HCT116 (cell line): Measurements from ENCODE around the gene PDE7B.

Experiments
- CTCF ChIP-seq, 3 experiments: fragments of 200-600 bp in 1 of 3; sonication (generic) in 1 of 3; IDR thresholded peaks in 2 of 3; conservative IDR thresholded peaks in 1 of 3; 2 replicates each; pipeline ENCODE4 v1.5.1; 2012 to 2017; ENCODE audit warnings: low read depth in 2 of 3, low read length in 2 of 3, antibody characterized with exemption in 1 of 3, borderline replicate concordance in 1 of 3, control low read depth in 1 of 3, mild to moderate bottlenecking in 1 of 3, mixed read lengths in 1 of 3, mixed run types in 1 of 3, moderate library complexity in 1 of 3; ENCODE audit not compliant: insufficient read depth in 1 of 3
- EGR1 ChIP-seq: IDR thresholded peaks from 2 replicates; pipeline ENCODE4 v1.6.1; 2012; ENCODE audit warnings: low read depth
- EZH2phosphoT487 ChIP-seq: fragments of 200-600 bp; IDR thresholded peaks from 2 replicates; pipeline ENCODE4 v1.6.1; 2018; ENCODE audit warnings: antibody characterized with exemption, borderline replicate concordance
- POLR2A ChIP-seq: IDR thresholded peaks from 2 replicates; pipeline ENCODE4 v1.7.0; 2011; ENCODE audit warnings: borderline replicate concordance; ENCODE audit not compliant: insufficient read depth, insufficient read length; ENCODE audit errors: extremely low read depth
- RAD21 ChIP-seq: IDR thresholded peaks from 2 replicates; pipeline ENCODE4 v1.6.1; 2012; ENCODE audit warnings: low read depth, mild to moderate bottlenecking
- SP1 ChIP-seq: IDR thresholded peaks from 2 replicates; pipeline ENCODE4 v1.6.1; 2012; ENCODE audit warnings: low read depth
- SRF ChIP-seq: IDR thresholded peaks from 2 replicates; pipeline ENCODE4 v1.6.1; 2012; ENCODE audit warnings: low read depth

- TF ChIP-seq CTCF (IDR thresholded peaks at IDR 0.05 in 2 of 3, conservative IDR thresholded peaks at IDR 0.05 in 1 of 3; ENCODE audit: borderline replicate concordance in 1 of 3, insufficient read depth in 1 of 3, low read depth in 2 of 3, low read length in 2 of 3) (no peak), SP1 (no peak), EGR1 (no peak), RAD21 (no peak), SRF (no peak), EZH2phosphoT487 (no peak), POLR2A (no peak)
Measured at GRCh38 chr6:136115941-136116340, 264.4 kb downstream of the PDE7B start.
